Measurements from ENCODE around the gene GFER. TPM values are rescaled to one million over a fixed set of nuclear protein-coding genes. Genes with fewer than 3 reads are reported as not detected.
A peak's percentile ranks its signal among the peaks of the same experiment; 100 is the strongest.

Gene GFER
- total RNA-seq, 1 donor from 2014 or later: 19.7 TPM

DNA sequence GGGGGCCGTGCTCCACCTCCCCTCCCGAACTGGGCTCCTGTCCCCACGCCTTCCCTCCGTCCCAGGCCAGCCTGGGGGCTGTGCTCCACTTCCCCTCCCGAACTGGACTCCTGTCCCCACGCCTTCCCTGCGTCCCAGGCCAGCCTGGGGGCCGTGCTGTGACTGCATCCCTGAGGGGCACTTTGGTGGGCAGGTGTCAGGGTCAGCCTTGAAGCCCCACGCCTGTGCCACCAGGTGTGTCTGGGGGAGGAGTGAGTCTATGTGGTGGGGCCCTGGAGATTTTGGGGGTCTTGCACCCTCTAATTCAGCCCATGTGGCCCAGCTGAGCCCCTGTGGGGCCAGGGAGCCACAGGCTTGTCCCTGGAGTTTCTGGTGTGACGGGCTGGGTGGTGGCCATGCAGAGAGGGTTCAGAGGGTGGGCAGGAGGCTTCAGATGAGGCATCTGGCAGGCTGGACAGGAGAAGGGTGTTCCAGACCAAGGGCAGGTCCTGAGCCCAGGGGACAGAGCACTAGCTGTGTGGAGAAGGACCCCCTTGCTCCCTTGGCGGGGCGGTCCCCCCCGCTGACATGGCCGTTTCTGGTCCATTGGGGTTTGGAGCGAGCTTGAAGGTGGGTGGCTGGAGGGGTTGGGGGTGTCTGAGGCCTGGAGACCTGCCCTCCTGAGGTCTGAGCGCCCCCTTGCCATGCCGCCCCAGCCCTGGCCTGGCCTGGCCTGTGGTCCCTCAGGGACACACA is 50.9 kb downstream of the GFER start:
- Mint-ChIP-seq H3K27ac (ENCODE audit: unreplicated experiment) (peak overlapping the region; percentile 78), H3K4me1 (ENCODE audit: low read depth) (peaks cover 69% of the 10 kb centered on the region), H3K9me3 (ENCODE audit: low read depth) (no peaks in the 10 kb centered on the region), H3K27me3 (ENCODE audit: low read depth) (no peaks in the 10 kb centered on the region), H3K36me3 (ENCODE audit: low read depth) (peaks cover 3% of the 10 kb centered on the region), H3K4me3 (ENCODE audit: unreplicated experiment) (peak overlapping the region; percentile 40)
- no peak for TF ChIP-seq CTCF (IDR thresholded peaks at IDR 0.05)
- no peak for DNase-seq (ENCODE audit: low spot score)

- H3K27ac Mint-ChIP-seq (ENCODE audit: unreplicated experiment): peak overlapping the region; percentile 83
Observed at GRCh38 chr16:2035431-2036199, 51.6 kb downstream of the GFER start.

DNA sequence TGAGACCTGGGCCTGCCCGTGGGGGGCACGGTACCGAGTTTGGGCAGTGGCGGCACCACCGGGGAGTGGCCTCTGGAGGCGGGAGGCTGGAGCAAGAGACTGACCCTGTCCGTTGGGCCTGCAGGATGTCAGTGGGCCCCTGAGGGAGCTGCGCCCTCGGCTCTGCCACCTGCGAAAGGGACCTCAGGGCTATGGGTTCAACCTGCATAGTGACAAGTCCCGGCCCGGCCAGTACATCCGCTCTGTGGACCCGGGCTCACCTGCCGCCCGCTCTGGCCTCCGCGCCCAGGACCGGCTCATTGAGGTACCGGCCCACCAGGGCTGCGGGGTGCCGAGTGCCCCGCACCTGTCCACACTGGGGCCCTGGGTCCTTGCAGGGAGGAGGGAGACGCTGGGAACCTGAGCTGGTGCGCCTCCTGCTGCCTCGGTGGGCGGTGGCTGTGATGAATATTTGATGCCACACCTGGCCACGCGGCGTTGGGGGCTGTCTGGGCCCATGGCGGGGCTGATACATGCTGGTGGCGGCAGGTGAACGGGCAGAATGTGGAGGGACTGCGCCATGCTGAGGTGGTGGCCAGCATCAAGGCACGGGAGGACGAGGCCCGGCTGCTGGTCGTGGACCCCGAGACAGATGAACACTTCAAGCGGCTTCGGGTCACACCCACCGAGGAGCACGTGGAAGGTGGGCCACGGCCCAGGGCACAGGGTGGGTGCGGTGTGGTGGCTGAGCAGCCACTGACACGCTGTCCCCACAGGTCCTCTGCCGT is 52.4 kb downstream of the GFER start:
- no peak for TF ChIP-seq CTCF (IDR thresholded peaks at IDR 0.05)
- peak overlapping the region; percentile 83 for H3K27ac Mint-ChIP-seq (ENCODE audit: unreplicated experiment)
- no peaks in the 10 kb centered on the region for H3K9me3 Mint-ChIP-seq (ENCODE audit: low read depth)
- no peaks in the 10 kb centered on the region for H3K27me3 Mint-ChIP-seq (ENCODE audit: low read depth)
- peaks cover 3% of the 10 kb centered on the region for H3K36me3 Mint-ChIP-seq (ENCODE audit: low read depth)
- peaks cover 79% of the 10 kb centered on the region for H3K4me1 Mint-ChIP-seq (ENCODE audit: low read depth)
- peak; percentile 89 for DNase-seq (ENCODE audit: low spot score)
- no peak overlapping the region for H3K4me3 Mint-ChIP-seq (ENCODE audit: unreplicated experiment)

More at GRCh38 chr16:2035431-2036199, 51.6 kb downstream of the GFER start:
- Mint-ChIP-seq H3K9me3 (ENCODE audit: low read depth) (no peaks in the 10 kb centered on the region), H3K4me3 (ENCODE audit: unreplicated experiment) (no peak overlapping the region), H3K4me1 (ENCODE audit: low read depth) (peaks cover 75% of the 10 kb centered on the region), H3K27me3 (ENCODE audit: low read depth) (no peaks in the 10 kb centered on the region), H3K36me3 (ENCODE audit: low read depth) (peaks cover 3% of the 10 kb centered on the region)
- no peak for TF ChIP-seq CTCF (IDR thresholded peaks at IDR 0.05)
- DNase-seq (ENCODE audit: low spot score): peak; percentile 97

DNA sequence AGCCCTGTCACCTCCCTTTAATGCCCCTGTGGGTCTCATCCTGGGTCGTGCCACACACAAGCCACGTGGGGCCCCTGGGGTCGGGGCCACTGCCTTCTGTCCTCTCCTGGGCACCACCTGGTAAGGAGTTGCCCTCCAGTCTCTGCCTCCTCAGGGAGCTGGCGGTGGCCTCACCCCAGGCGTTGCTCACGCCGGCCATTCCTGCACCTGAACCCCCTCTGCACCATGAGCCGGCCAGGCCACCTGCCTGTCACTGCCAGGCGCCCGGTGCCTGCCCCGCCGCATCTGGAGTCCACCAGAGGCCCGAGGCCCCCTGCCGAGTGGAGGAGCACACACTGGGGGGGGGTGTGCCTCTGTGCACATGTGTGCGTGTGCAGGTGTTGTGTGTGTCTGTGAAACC is 53.1 kb downstream of the GFER start:
- peaks cover 82% of the 10 kb centered on the region for H3K4me1 Mint-ChIP-seq (ENCODE audit: low read depth)
- no peak overlapping the region for H3K4me3 Mint-ChIP-seq (ENCODE audit: unreplicated experiment)
- peak; percentile 88 for DNase-seq (ENCODE audit: low spot score)
- no peaks in the 10 kb centered on the region for H3K27me3 Mint-ChIP-seq (ENCODE audit: low read depth)
- no peaks in the 10 kb centered on the region for H3K9me3 Mint-ChIP-seq (ENCODE audit: low read depth)
- H3K27ac Mint-ChIP-seq (ENCODE audit: unreplicated experiment): peak overlapping the region; percentile 8
- peaks cover 3% of the 10 kb centered on the region for H3K36me3 Mint-ChIP-seq (ENCODE audit: low read depth)
- no peak for TF ChIP-seq CTCF (IDR thresholded peaks at IDR 0.05)

Other genes starting within 250 kb of the GFER start
- gene NME3, start 212.7 kb upstream of the GFER start, total RNA-seq: 51.0 to 62.9 TPM (median 53.8 TPM) in 3 replicates
- gene EME2, start 211.4 kb upstream of the GFER start, total RNA-seq: 16.9 to 28.4 TPM (median 19.7 TPM) in 3 replicates
- gene MRPS34, start 211.1 kb upstream of the GFER start, total RNA-seq: 54.5 to 78.7 TPM (median 60.4 TPM) in 3 replicates
- gene SPSB3, start 201.6 kb upstream of the GFER start, total RNA-seq: 30.8 to 32.1 TPM (median 31.5 TPM) in 3 replicates
- gene NUBP2, start 201.2 kb upstream of the GFER start, total RNA-seq: 36.5 to 46.0 TPM (median 40.7 TPM) in 3 replicates
- gene IGFALS, start 190.5 kb upstream of the GFER start, total RNA-seq: 0.12 to 0.31 TPM in 2 of 3 replicates, not detected in the other
- gene HAGH, start 157.4 kb upstream of the GFER start, total RNA-seq: 46.5 to 56.7 TPM (median 55.1 TPM) in 3 replicates
- gene FAHD1, start 157.0 kb upstream of the GFER start, total RNA-seq: 25.8 to 27.1 TPM (median 25.9 TPM) in 3 replicates
- 1.1 to 1.3 TPM (median 1.2 TPM) in 3 replicates for gene MEIOB, start 112.0 kb upstream of the GFER start, total RNA-seq
- gene HS3ST6, start 65.8 kb upstream of the GFER start, total RNA-seq: not detected in 3 replicates
- 18.3 to 19.1 TPM (median 18.8 TPM) in 3 replicates for gene MSRB1, start 41.0 kb upstream of the GFER start, total RNA-seq
- gene RPL3L, start 29.5 kb upstream of the GFER start, total RNA-seq: not detected in 3 replicates
- 97.9 to 131 TPM (median 110 TPM) in 3 replicates for gene NDUFB10, start 24.7 kb upstream of the GFER start, total RNA-seq
- gene RPS2, start 19.4 kb upstream of the GFER start, total RNA-seq: 1,605 to 1,878 TPM (median 1,662 TPM) in 3 replicates
- gene RNF151, start 17.3 kb upstream of the GFER start, total RNA-seq: not detected in 3 replicates
- gene TBL3, start 12.1 kb upstream of the GFER start, total RNA-seq: 20.9 to 40.1 TPM (median 21.6 TPM) in 3 replicates
- gene NOXO1, start 2.7 kb upstream of the GFER start, total RNA-seq: 0.25 to 0.48 TPM (median 0.26 TPM) in 3 replicates
- 0.39 to 0.74 TPM (median 0.67 TPM) in 3 replicates for gene SYNGR3, start 5.8 kb downstream of the GFER start, total RNA-seq
- 39.0 to 43.4 TPM (median 41.7 TPM) in 3 replicates for gene ZNF598, start 25.6 kb downstream of the GFER start, total RNA-seq
- 1.1 to 3.7 TPM (median 2.5 TPM) in 3 replicates for gene NPW, start 35.6 kb downstream of the GFER start, total RNA-seq
- gene NHERF2, start 42.7 kb downstream of the GFER start, total RNA-seq: 61.5 to 89.4 TPM (median 87.0 TPM) in 3 replicates
- 12.6 to 15.4 TPM (median 14.2 TPM) in 3 replicates for gene NTHL1, start 63.6 kb downstream of the GFER start, total RNA-seq
- 107 to 158 TPM (median 108 TPM) in 3 replicates for gene TSC2, start 63.8 kb downstream of the GFER start, total RNA-seq
- 131 to 230 TPM (median 216 TPM) in 3 replicates for gene PKD1, start 151.7 kb downstream of the GFER start, total RNA-seq
- gene RAB26, start 164.4 kb downstream of the GFER start, total RNA-seq: 0.28 to 1.1 TPM (median 0.80 TPM) in 3 replicates
- 62.1 to 71.3 TPM (median 63.4 TPM) in 3 replicates for gene TRAF7, start 171.6 kb downstream of the GFER start, total RNA-seq
- gene CASKIN1, start 212.4 kb downstream of the GFER start, total RNA-seq: 1.3 to 3.6 TPM (median 2.3 TPM) in 3 replicates
- gene MLST8, start 221.3 kb downstream of the GFER start, total RNA-seq: 37.1 to 41.4 TPM (median 39.3 TPM) in 3 replicates
- 5.4 to 7.3 TPM (median 6.9 TPM) in 3 replicates for gene BRICD5, start 226.7 kb downstream of the GFER start, total RNA-seq
- 15.6 to 21.1 TPM (median 16.0 TPM) in 3 replicates for gene PGP, start 230.6 kb downstream of the GFER start, total RNA-seq
- gene E4F1, start 239.4 kb downstream of the GFER start, total RNA-seq: 18.7 to 25.7 TPM (median 20.7 TPM) in 3 replicates